Right ventricle myocardium inferior (tissue), 1 donor: ENCODE measurements around the gene C1QTNF3. TPM values are rescaled to one million over a fixed set of nuclear protein-coding genes. Genes with fewer than 3 reads are reported as not detected.
"Not testable (repeated sequence)": the region's sequence is repeated elsewhere in the genome, so short reads cannot be mapped to it uniquely, and the experiment has no call there.

Experiments used
- ATAC-seq: fragments of 200-7000 bp; cut with Tn5 transposase; one replicate; pipeline ENCODE4 v1.9.1; 2020; ENCODE audit warnings: mild to moderate bottlenecking, moderate library complexity
- DNase-seq: peaks from one replicate; pipeline ENCODE4 v3.0.0; 2021; ENCODE audit errors: missing footprints
- intact Hi-C: fragments of 100-400 bp; cut with DNase I; formaldehyde crosslinking; loops from one replicate; pipeline ENCODE4 v1.11.0; 2022
- total RNA-seq: library from RNA; stranded (reverse); fragmentation: NEBNext Ultra II Directional; extraction: Animal tissue kit (Norgen Biotek cat#: 25700); gene quantifications from one replicate; pipeline ENCODE4 v1.2.1, GENCODE V29; 2021
- donor health status: DM: no; HTN: yes; CAD: no; lungs with severe emphysema.

Gene C1QTNF3
- total RNA-seq, 1 donor from 2014 or later: 0.60 TPM

DNA sequence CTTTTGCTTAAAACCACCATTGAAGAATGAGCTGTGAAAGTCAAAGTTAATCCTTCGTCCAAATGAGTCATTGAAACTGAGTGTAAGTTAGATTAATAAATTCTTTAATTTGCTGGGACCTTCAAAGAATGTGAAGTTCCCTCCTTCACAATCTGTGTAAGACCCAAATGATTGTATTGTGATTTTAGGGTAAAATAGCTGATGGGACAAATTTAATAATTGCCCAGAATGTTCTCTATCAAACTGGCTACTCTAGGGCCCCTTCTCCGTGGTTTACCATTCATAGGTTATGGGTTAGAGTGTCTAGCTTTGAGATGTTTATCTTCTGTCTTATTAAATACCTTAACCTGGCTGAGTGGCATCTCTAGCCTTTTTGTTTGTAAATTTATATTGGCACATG, 11.9 kb downstream of the C1QTNF3 start:
- DNase-seq (no peak), ATAC-seq (no peak)
- intact Hi-C loops: no loop called here

DNA sequence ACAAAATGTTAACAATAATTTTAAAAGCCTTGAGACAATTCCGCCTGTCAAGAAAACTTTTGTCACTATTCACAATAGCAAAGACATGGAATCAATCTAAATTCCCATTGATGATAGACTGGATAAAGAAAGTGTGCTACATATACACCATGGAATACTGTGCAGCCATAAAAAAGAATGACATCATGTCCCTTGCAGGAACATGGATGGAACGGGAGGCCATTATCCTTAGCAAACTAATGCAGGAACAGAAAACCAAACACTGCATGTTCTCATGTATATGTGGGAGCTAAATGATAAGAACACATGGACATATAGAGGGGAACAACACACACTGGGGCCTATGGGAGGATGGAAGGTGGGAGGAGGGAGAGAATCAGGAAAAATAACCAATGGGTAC, 12.4 kb downstream of the C1QTNF3 start:
- ATAC-seq, DNase-seq, intact Hi-C loops: not testable (repeated sequence)

GRCh38 chr5:34030048-34030447, 13.0 kb downstream of the C1QTNF3 start:
- intact Hi-C loops: no loop called here
- DNase-seq (no peak), ATAC-seq (no peak)

GRCh38 chr5:34028349-34028748, 14.7 kb downstream of the C1QTNF3 start:
- DNase-seq: no peak
- ATAC-seq: no peak
- intact Hi-C loops: no loop called here

GRCh38 chr5:34026089-34026761, 16.8 kb downstream of the C1QTNF3 start:
- intact Hi-C loops: no loop called here
- ATAC-seq (no peak), DNase-seq (no peak)

GRCh38 chr5:34022121-34022705, 20.8 kb downstream of the C1QTNF3 start:
- DNase-seq (no peak), ATAC-seq (no peak)
- intact Hi-C loops: no loop called here

GRCh38 chr5:34021334-34021733, 21.7 kb downstream of the C1QTNF3 start:
- intact Hi-C loops: no loop called here
- no peak for DNase-seq
- no peak for ATAC-seq

DNA sequence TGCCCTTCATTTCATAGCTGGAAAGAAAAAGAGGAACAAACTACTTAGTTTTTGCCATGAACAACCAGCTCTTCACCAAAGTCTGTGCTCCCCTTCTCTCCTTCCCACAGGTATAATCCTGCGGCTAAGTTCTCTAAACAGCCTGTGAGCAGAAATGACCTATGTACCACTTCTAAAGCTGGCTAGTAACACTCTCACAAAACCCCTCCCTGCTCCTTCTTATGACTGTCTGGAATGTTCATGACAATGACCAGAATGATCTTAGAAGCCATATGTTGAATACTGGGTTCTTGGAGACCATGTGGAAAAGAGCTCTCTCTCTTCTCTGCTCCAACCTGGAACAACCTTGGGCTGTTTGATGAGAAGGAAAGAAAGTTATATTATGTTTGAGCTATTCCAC, 22.3 kb downstream of the C1QTNF3 start:
- DNase-seq (no peak), ATAC-seq (no peak)
- intact Hi-C loops: no loop called here

GRCh38 chr5:34017254-34017653, 25.8 kb downstream of the C1QTNF3 start:
- no peak for ATAC-seq
- intact Hi-C loops: no loop called here

DNA sequence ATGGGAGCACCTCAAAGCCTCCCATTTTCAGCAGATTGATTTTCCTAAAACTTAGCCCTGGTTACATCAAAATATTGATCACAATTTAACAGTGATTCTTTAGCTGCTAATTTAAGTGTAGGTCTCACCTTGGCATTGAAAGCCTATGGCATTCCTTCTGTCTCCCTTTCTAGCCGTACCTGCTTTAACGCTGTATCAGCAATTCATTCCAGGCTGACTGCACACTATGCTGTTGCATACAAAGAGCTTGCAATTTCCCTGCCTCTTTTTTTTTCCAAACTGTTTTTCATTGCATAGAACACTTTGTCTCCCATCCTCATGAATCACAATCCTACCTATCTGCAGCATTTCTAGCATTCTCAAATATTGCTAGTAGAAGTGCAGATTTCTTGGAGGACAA, 26.3 kb downstream of the C1QTNF3 start:
- ATAC-seq: no peak
- intact Hi-C loops: no loop called here

More at GRCh38 chr5:34017254-34017653, 25.8 kb downstream of the C1QTNF3 start:
- DNase-seq: no peak

DNA sequence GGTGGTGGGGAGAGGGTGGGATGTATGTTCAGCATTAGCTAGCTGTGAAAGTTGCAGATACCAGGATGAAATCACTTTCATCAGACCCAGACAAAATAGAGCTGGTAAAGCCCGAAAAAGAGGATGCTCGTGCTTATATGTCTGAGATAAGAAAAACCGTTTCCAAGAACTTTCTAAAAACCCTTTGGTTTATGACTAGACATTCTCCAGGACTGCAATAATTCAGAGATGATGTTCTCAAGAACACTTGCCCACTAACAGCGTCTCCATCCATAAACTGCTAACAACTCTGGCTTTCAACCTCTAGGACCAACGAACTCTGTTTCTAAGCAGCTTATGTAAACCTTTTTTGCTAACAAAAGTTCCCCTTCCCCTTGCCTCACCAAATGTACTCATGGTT, 26.8 kb downstream of the C1QTNF3 start:
- ATAC-seq (no peak), DNase-seq (no peak)

More for the DNA sequence above, 26.3 kb downstream of the C1QTNF3 start:
- DNase-seq: no peak

GRCh38 chr5:34015120-34015822, 27.7 kb downstream of the C1QTNF3 start:
- ATAC-seq (no peak), DNase-seq (no peak)
- intact Hi-C loops: no loop called here

More for the DNA sequence above, 26.8 kb downstream of the C1QTNF3 start:
- intact Hi-C loops: no loop called here

GRCh38 chr5:34014626-34015025, 28.4 kb downstream of the C1QTNF3 start:
- intact Hi-C loops: no loop called here
- no peak for ATAC-seq
- DNase-seq: no peak

DNA sequence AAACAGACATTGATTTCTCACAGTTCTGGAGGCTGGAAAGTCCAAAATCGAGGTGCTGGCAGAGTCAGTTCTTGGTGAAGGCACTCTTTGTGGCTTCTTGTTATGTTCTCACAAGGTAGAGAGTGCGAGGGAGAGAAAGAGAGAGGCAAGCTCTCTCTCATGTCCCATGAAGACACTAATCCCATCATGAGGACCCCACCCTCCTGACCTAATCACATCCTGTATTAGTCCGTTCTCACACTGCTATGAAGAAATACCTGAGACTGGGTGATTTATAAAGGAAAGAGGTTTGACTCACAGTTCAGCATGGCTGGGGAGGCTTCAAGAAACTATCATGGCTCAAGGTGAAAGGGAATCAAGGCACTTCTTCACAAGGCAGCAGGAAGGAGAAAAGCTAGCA, 29.5 kb downstream of the C1QTNF3 start:
- no peak for DNase-seq
- intact Hi-C loops: no loop called here
- no peak for ATAC-seq

DNA sequence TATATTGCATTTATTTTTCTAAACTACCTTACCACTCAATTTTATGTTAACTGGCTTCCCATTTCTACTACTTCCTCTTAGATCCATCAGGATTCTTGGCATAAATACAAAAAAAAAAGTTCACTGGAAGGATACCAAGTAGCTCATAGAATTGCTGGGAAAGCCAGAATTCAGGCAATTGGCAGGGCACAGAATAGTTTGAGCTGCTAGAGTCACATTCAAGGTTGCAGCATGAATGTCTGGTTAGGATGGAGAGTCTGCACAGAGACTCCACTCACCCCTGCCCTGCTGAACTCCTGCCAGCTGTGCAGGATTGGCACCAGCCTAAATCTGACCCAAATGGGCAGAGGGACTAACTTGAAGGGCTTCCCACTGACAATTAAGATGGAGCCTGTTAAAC, 30.2 kb downstream of the C1QTNF3 start:
- ATAC-seq (no peak), DNase-seq (no peak)

DNA sequence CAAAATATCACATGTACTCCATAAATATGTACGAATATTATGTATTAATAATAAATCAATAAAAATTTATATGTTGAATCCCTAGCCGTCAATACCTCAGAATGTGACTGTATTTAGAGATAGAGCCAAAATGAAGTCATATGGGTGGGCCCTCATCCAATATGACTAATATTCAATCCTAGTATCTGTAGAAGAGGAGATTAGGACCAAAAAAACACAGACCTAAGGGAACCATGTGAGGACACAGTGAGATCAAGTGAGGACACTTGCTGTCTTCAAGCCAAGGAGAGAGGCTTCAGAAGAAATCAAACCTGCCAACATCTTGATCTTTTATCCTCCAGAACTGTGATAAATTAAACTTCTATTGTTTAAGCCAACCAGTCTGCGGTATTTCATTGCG, 31.5 kb downstream of the C1QTNF3 start:
- intact Hi-C loops: no loop called here
- no peak for ATAC-seq
- no peak for DNase-seq

More for the DNA sequence above, 30.2 kb downstream of the C1QTNF3 start:
- intact Hi-C loops: no loop called here

- DNase-seq, intact Hi-C loops, ATAC-seq: not testable (repeated sequence)
Measured at GRCh38 chr5:34010146-34010545, 32.9 kb downstream of the C1QTNF3 start.

GRCh38 chr5:34009610-34010009, 33.4 kb downstream of the C1QTNF3 start:
- DNase-seq (no peak), ATAC-seq (no peak)
- intact Hi-C loops: loop anchor here (2.0 kb wide), 2 partner anchors 35 to 569 kb away; partner anchors contain the start of gene TARS1

DNA sequence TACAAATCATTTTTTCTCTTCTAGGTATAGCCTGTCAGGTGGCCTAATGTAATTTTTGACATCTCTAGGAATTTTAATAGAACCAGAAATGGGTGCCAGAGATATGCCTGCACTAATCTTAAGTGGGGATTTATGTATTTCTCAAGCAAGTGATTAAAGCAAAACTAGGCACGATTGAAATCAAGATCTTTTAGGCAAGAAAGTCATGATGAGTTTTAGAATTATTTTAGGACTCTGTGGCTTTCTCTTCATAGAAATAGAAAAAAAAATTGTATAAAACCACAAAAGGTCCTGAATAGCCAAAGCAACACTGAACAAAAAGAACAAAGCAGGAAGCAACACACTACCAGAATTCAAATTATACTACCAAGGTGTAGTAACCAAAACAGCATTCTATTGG, 34.2 kb downstream of the C1QTNF3 start:
- intact Hi-C loops: loop anchor here (2.0 kb wide), 2 partner anchors 36 to 568 kb away; partner anchors contain the start of gene TARS1
- ATAC-seq: no peak
- DNase-seq: no peak
